ENCODE data around the gene TYW5.

GRCh38 chr2:199984159-199984558 is 28.9 kb upstream of the TYW5 start:
- TF ChIP-seq, protein P1, sequence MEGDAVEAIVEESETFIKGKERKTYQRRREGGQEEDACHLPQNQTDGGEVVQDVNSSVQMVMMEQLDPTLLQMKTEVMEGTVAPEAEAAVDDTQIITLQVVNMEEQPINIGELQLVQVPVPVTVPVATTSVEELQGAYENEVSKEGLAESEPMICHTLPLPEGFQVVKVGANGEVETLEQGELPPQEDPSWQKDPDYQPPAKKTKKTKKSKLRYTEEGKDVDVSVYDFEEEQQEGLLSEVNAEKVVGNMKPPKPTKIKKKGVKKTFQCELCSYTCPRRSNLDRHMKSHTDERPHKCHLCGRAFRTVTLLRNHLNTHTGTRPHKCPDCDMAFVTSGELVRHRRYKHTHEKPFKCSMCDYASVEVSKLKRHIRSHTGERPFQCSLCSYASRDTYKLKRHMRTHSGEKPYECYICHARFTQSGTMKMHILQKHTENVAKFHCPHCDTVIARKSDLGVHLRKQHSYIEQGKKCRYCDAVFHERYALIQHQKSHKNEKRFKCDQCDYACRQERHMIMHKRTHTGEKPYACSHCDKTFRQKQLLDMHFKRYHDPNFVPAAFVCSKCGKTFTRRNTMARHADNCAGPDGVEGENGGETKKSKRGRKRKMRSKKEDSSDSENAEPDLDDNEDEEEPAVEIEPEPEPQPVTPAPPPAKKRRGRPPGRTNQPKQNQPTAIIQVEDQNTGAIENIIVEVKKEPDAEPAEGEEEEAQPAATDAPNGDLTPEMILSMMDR (IDR thresholded peaks at IDR 0.05; ENCODE audit: insufficient read depth, low read length) = no peak
- no peak for TF ChIP-seq POLR2AphosphoS5 (IDR thresholded peaks at IDR 0.05; ENCODE audit: low read depth)
- TF ChIP-seq, protein P2, sequence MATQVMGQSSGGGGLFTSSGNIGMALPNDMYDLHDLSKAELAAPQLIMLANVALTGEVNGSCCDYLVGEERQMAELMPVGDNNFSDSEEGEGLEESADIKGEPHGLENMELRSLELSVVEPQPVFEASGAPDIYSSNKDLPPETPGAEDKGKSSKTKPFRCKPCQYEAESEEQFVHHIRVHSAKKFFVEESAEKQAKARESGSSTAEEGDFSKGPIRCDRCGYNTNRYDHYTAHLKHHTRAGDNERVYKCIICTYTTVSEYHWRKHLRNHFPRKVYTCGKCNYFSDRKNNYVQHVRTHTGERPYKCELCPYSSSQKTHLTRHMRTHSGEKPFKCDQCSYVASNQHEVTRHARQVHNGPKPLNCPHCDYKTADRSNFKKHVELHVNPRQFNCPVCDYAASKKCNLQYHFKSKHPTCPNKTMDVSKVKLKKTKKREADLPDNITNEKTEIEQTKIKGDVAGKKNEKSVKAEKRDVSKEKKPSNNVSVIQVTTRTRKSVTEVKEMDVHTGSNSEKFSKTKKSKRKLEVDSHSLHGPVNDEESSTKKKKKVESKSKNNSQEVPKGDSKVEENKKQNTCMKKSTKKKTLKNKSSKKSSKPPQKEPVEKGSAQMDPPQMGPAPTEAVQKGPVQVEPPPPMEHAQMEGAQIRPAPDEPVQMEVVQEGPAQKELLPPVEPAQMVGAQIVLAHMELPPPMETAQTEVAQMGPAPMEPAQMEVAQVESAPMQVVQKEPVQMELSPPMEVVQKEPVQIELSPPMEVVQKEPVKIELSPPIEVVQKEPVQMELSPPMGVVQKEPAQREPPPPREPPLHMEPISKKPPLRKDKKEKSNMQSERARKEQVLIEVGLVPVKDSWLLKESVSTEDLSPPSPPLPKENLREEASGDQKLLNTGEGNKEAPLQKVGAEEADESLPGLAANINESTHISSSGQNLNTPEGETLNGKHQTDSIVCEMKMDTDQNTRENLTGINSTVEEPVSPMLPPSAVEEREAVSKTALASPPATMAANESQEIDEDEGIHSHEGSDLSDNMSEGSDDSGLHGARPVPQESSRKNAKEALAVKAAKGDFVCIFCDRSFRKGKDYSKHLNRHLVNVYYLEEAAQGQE (IDR thresholded peaks at IDR 0.05; ENCODE audit: insufficient replicate concordance, low read depth) = no peak
- no peak for TF ChIP-seq GABPA (IDR thresholded peaks at IDR 0.05; ENCODE audit: low read depth)
